SK-N-SH (cell line): ENCODE data around the gene CBLIF. TPM values are rescaled to one million over a fixed set of nuclear protein-coding genes. Genes with fewer than 3 reads are reported as not detected.

Experiments used
- CTCF ChIA-PET: fragments of 300-600, 350-600 bp; formaldehyde crosslinking; extraction: SDS; loops from one replicate; lab custom pipeline; 2021; lab: Yijun Ruan, JAX
- POLR2A ChIA-PET: fragments of 350-600 bp; sonication (Branson Sonifier 250); formaldehyde crosslinking; extraction: SDS; loops from one replicate; lab custom pipeline; 2020; ENCODE audit warnings: antibody characterized with exemption, inconsistent platforms; lab: Yijun Ruan, JAX
- DNase-seq: peaks from one replicate; pipeline ENCODE4 v3.0.0; 2012
- H2AFZ ChIP-seq: fragments of 200-600 bp; sonication (generic); 2 replicates; pipeline ENCODE4 v1.8.1; 2016; ENCODE audit warnings: antibody characterized with exemption, mild to moderate bottlenecking, low read depth
- H3F3A ChIP-seq: fragments of 200-600 bp; sonication (generic); replicated peaks from 2 replicates; pipeline ENCODE3; 2016; ENCODE audit warnings: antibody characterized with exemption, mild to moderate bottlenecking; ENCODE audit not compliant: insufficient read depth
- H3K27ac ChIP-seq, 2 experiments: fragments of 200-500 bp in 1 of 2; fragments of 200-600 bp in 1 of 2; sonication (Bioruptor generic) in 1 of 2; sonication (generic), shearing (Covaris generic) in 1 of 2; 2 replicates each; pipeline versions ENCODE4 v1.5.1 to v1.6.1; 2014 to 2016; ENCODE audit warnings: low read depth in 2 of 2, inconsistent platforms in 1 of 2, low read length in 1 of 2, mild to moderate bottlenecking in 1 of 2, mixed read lengths in 1 of 2
- H3K27me3 ChIP-seq: fragments of 200-600 bp; sonication (generic), shearing (Covaris generic); 2 replicates; pipeline ENCODE4 v1.6.1; 2016; ENCODE audit warnings: mixed run types; ENCODE audit not compliant: insufficient read depth
- H3K36me3 ChIP-seq, 2 experiments: fragments of 200-500 bp in 1 of 2; fragments of 200-600 bp in 1 of 2; sonication (Bioruptor generic) in 1 of 2; sonication (generic) in 1 of 2; replicated peaks in 1 of 2; 2 replicates each; pipeline versions ENCODE3 to v1.5.1; 2014 to 2016; ENCODE audit warnings: low read length in 1 of 2, mild to moderate bottlenecking in 1 of 2; ENCODE audit not compliant: insufficient read depth in 2 of 2, control insufficient read depth in 1 of 2
- H3K4me1 ChIP-seq, 2 experiments: fragments of 200-500 bp in 1 of 2; fragments of 200-600 bp in 1 of 2; sonication (Bioruptor generic) in 1 of 2; sonication (generic), shearing (Covaris generic) in 1 of 2; 2 replicates each; pipeline versions ENCODE4 v1.5.1 to v1.6.1; 2014 to 2016; ENCODE audit warnings: low read depth in 1 of 2, low read length in 1 of 2, mixed run types in 1 of 2; ENCODE audit not compliant: insufficient read depth in 2 of 2, control insufficient read depth in 1 of 2
- H3K4me2 ChIP-seq: fragments of 200-600 bp; sonication (generic), shearing (Covaris generic); 2 replicates; pipeline ENCODE4 v1.6.1; 2017; ENCODE audit warnings: mixed run types
- H3K4me3 ChIP-seq, 2 experiments: fragments of 200-500 bp in 1 of 2; fragments of 200-600 bp in 1 of 2; sonication (Bioruptor generic) in 1 of 2; sonication (generic), shearing (Covaris generic) in 1 of 2; 2 replicates each; pipeline versions ENCODE4 v1.5.1 to v1.8.1; 2014 to 2016; ENCODE audit warnings: low read depth in 2 of 2, inconsistent platforms in 1 of 2, low read length in 1 of 2, mild to moderate bottlenecking in 1 of 2, mixed read lengths in 1 of 2, moderate library complexity in 1 of 2
- H3K79me2 ChIP-seq: fragments of 200-600 bp; sonication (generic); 2 replicates; pipeline ENCODE4 v1.8.1; 2017; ENCODE audit warnings: mild to moderate bottlenecking; ENCODE audit not compliant: insufficient read depth
- H3K9ac ChIP-seq: fragments of 200-600 bp; sonication (generic); 2 replicates; pipeline ENCODE4 v1.6.1; 2017; ENCODE audit warnings: mixed run types
- H3K9me2 ChIP-seq: fragments of 200-600 bp; sonication (generic); 2 replicates; pipeline ENCODE4 v1.6.1; 2017; ENCODE audit warnings: mixed run types
- H3K9me3 ChIP-seq: fragments of 200-600 bp; sonication (generic); 2 replicates; pipeline ENCODE4 v1.6.1; 2017; ENCODE audit warnings: mixed run types, mild to moderate bottlenecking, moderate library complexity
- H4K20me1 ChIP-seq: fragments of 200-600 bp; sonication (generic); 2 replicates; pipeline ENCODE4 v1.6.1; 2017; ENCODE audit warnings: mild to moderate bottlenecking, mixed run types; ENCODE audit not compliant: insufficient read depth
- ELF1 ChIP-seq: IDR thresholded peaks from 2 replicates; pipeline ENCODE4 v1.4.0; 2012
- EZH2phosphoT487 ChIP-seq: fragments of 200-600 bp; sonication (generic); IDR thresholded peaks from 2 replicates; pipeline ENCODE4 v1.6.1; 2017; ENCODE audit warnings: low read depth, mixed run types, mild to moderate bottlenecking, antibody characterized with exemption, moderate library complexity, borderline replicate concordance
- GATA2 ChIP-seq: sonication (generic); formaldehyde crosslinking; IDR thresholded peaks from 2 replicates; pipeline ENCODE4 v1.5.0; 2020; ENCODE audit warnings: mild to moderate bottlenecking, missing genetic modification reagents
- MEF2A ChIP-seq: IDR thresholded peaks from 2 replicates; pipeline ENCODE4 v1.4.0; 2012; ENCODE audit warnings: low read depth, borderline replicate concordance
- RFX5 ChIP-seq: IDR thresholded peaks from 2 replicates; pipeline ENCODE4 v1.6.1; 2012; ENCODE audit warnings: mild to moderate bottlenecking, improper control_type of control experiment, low read length
- TCF12 ChIP-seq: IDR thresholded peaks from 2 replicates; pipeline ENCODE4 v1.4.0; 2012
- YY1 ChIP-seq: IDR thresholded peaks from 2 replicates; pipeline ENCODE4 v1.4.0; 2012; ENCODE audit warnings: low read depth, mild to moderate bottlenecking
- whole genome bisulfite sequencing: methylation state at CpG from one replicate; pipeline ENCODE4 v1.1.6; 2017; ENCODE audit warnings: low lambda C conversion rate; 5-methylcytosine and 5-hydroxymethylcytosine counted together
- polyA plus RNA-seq, 3 experiments: library from polyadenylated mRNA; depleted of rRNA; stranded (reverse); fragments of >200 nt; gene quantifications; 2 replicates each; pipeline ENCODE4 v1.2.3, GENCODE V29; 2012
- TF ChIP-seq, protein P1 (sequence below): fragments of 200-600 bp; sonication (generic); IDR thresholded peaks from 2 replicates; pipeline ENCODE4 v1.6.1; 2017; ENCODE audit warnings: antibody characterized with exemption, mild to moderate bottlenecking, moderate library complexity
- TF ChIP-seq, protein P2 (sequence below): IDR thresholded peaks from 2 replicates; pipeline ENCODE4 v1.4.0; 2012; ENCODE audit warnings: low read depth, borderline replicate concordance
- TF ChIP-seq, protein P3 (sequence below): IDR thresholded peaks from 2 replicates; pipeline ENCODE4 v1.4.0; 2012; ENCODE audit warnings: low read depth
- TF ChIP-seq, protein P4 (sequence below): IDR thresholded peaks from 2 replicates; pipeline ENCODE4 v1.4.0; 2012; ENCODE audit warnings: low read depth, borderline replicate concordance
- TF ChIP-seq, protein P5 (sequence below): IDR thresholded peaks from 2 replicates; pipeline ENCODE4; 2012
- TF ChIP-seq, protein P6 (sequence below): IDR thresholded peaks from 2 replicates; pipeline ENCODE4 v1.6.1; 2012; ENCODE audit warnings: mild to moderate bottlenecking, low read depth, low read length, moderate library complexity

CBLIF gene
- polyA plus RNA-seq, 1 of the 3 experiments (the other 2 are of a cell fraction): not detected

DNA sequence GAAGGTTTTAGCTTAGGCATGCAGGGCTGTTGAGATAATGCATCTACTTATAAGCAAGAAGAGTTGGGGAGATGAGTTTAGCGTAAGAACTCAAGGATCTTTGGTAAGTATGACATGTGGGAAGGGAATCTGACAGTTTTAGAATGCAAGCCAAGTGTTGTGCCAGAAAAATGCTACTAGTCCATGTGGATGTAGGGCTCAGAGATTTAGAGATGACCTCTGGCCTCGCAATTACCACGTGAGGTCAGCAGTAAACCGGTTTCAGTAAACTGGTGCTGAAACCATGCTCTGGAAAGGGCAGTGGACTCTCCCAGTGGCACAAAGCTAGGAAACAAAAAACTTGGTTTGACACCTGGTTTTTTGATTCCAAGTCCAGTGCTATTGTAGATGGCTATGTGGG, 53.7 kb downstream of the CBLIF start:
- 91% methylated on average over 4 of the region's 4 CpGs for WGBS
- DNase-seq: no peak
- H3K36me3 ChIP-seq: peaks cover 43 to 48% of the 10 kb centered on the region in 2 experiments

DNA sequence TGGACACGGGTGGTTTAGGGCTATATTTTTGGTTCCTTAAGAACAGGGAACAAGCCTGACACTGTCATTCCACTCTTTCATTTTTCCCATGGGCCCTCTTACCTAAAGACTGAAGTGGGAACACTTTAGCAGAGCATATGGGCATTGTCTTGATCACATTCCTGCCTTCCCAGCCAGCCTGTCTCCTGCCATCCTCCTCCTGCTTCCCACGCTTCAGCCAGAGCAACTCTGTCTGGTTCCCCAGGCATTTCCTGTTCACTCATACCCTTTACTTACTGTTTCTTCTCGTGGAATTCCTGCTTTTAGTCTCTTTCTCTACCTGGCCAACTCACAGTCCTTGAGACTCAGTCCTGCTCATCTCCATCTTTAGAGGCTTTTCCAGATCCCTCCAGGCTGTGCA, 57.5 kb downstream of the CBLIF start:
- 0 out of 2 replicates have a peak, but pooled peaks cover 3% of the 10 kb centered on the region for H4K20me1 ChIP-seq
- 0 out of 4 replicates have a peak overlapping the region, but pooled peaks of 1 of the 2 experiments have one; percentile 15 for H3K4me3 ChIP-seq
- no peaks in the 10 kb centered on the region for H3K9me3 ChIP-seq
- ChIA-PET CTCF (interaction anchor here (0.9 to 4.4 kb wide), 3 partner anchors 14 to 33 kb away, joined by 3 to 19 read pairs (median 3); partner anchors contain the start of gene STX3), POLR2A (no interaction called here)
- H2AFZ ChIP-seq: no peak overlapping the region
- H3K79me2 ChIP-seq: peaks cover 28% of the 10 kb centered on the region; the same call in 1 of the 2 replicates
- peaks cover 23% of the 10 kb centered on the region for H3F3A ChIP-seq
- H3K4me2 ChIP-seq: peak overlapping the region; percentile 80
- no peaks in the 10 kb centered on the region for H3K27me3 ChIP-seq
- H3K9me2 ChIP-seq: no peaks in the 10 kb centered on the region
- H3K9ac ChIP-seq: peak overlapping the region; percentile 67; the same call in 1 of the 2 replicates
- peaks cover 13 to 36% of the 10 kb centered on the region in 2 experiments for H3K36me3 ChIP-seq
- peak overlapping the region; percentile 75 to 98; a peak in 3 of 4 replicates for H3K27ac ChIP-seq
- DNase-seq: no peak
- peaks cover 2 to 28% of the 10 kb centered on the region in 2 experiments; a peak in 3 of 4 replicates for H3K4me1 ChIP-seq
- 32% methylated on average over 3 of the region's 3 CpGs for WGBS
- TF ChIP-seq TCF12 (peak; percentile 63), ELF1 (no peak), MEF2A (no peak), EZH2phosphoT487 (no peak), GATA2 (CRISPR knock-in tag) (no peak)
- TF ChIP-seq, protein P1, sequence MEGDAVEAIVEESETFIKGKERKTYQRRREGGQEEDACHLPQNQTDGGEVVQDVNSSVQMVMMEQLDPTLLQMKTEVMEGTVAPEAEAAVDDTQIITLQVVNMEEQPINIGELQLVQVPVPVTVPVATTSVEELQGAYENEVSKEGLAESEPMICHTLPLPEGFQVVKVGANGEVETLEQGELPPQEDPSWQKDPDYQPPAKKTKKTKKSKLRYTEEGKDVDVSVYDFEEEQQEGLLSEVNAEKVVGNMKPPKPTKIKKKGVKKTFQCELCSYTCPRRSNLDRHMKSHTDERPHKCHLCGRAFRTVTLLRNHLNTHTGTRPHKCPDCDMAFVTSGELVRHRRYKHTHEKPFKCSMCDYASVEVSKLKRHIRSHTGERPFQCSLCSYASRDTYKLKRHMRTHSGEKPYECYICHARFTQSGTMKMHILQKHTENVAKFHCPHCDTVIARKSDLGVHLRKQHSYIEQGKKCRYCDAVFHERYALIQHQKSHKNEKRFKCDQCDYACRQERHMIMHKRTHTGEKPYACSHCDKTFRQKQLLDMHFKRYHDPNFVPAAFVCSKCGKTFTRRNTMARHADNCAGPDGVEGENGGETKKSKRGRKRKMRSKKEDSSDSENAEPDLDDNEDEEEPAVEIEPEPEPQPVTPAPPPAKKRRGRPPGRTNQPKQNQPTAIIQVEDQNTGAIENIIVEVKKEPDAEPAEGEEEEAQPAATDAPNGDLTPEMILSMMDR: no peak
- TF ChIP-seq, protein P2, sequence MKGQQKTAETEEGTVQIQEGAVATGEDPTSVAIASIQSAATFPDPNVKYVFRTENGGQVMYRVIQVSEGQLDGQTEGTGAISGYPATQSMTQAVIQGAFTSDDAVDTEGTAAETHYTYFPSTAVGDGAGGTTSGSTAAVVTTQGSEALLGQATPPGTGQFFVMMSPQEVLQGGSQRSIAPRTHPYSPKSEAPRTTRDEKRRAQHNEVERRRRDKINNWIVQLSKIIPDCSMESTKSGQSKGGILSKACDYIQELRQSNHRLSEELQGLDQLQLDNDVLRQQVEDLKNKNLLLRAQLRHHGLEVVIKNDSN: no peak
- TF ChIP-seq, protein P3, sequence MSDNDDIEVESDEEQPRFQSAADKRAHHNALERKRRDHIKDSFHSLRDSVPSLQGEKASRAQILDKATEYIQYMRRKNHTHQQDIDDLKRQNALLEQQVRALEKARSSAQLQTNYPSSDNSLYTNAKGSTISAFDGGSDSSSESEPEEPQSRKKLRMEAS: 0 out of 2 replicates have a peak, but pooled peaks have one; percentile 26
- TF ChIP-seq, protein P4, sequence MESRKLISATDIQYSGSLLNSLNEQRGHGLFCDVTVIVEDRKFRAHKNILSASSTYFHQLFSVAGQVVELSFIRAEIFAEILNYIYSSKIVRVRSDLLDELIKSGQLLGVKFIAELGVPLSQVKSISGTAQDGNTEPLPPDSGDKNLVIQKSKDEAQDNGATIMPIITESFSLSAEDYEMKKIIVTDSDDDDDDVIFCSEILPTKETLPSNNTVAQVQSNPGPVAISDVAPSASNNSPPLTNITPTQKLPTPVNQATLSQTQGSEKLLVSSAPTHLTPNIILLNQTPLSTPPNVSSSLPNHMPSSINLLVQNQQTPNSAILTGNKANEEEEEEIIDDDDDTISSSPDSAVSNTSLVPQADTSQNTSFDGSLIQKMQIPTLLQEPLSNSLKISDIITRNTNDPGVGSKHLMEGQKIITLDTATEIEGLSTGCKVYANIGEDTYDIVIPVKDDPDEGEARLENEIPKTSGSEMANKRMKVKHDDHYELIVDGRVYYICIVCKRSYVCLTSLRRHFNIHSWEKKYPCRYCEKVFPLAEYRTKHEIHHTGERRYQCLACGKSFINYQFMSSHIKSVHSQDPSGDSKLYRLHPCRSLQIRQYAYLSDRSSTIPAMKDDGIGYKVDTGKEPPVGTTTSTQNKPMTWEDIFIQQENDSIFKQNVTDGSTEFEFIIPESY: no peak

More for the DNA sequence above, 53.7 kb downstream of the CBLIF start:
- no peaks in the 10 kb centered on the region for H3K9me3 ChIP-seq
- no peak overlapping the region for H3K9ac ChIP-seq
- H3K4me2 ChIP-seq: no peak overlapping the region
- no peak overlapping the region for H3K27ac ChIP-seq
- H3K4me3 ChIP-seq: no peak overlapping the region
- no peaks in the 10 kb centered on the region for H3K27me3 ChIP-seq
- ChIA-PET POLR2A (interaction anchor here (1.3 kb wide), 1 partner anchor 36 kb away, joined by 3 read pairs; the partner anchor contains the start of gene STX3), CTCF (interaction anchor here (1.1 kb wide), 1 partner anchor 10 kb away, joined by 5 read pairs; no protein-coding TSS in a partner anchor)
- H3F3A ChIP-seq: peaks cover 15% of the 10 kb centered on the region
- peaks cover 14% of the 10 kb centered on the region; the same call in 1 of the 2 replicates for H3K79me2 ChIP-seq
- 0 out of 2 replicates have a peak, but pooled peaks cover 1% of the 10 kb centered on the region for H4K20me1 ChIP-seq
- H3K9me2 ChIP-seq: no peaks in the 10 kb centered on the region
- H2AFZ ChIP-seq: no peak overlapping the region
- H3K4me1 ChIP-seq: peaks cover 2 to 14% of the 10 kb centered on the region in 2 experiments; a peak in 3 of 4 replicates
- no peak for TF ChIP-seq ELF1
- TF ChIP-seq RFX5: no peak
- TF ChIP-seq YY1: no peak
- TF ChIP-seq, protein P5, sequence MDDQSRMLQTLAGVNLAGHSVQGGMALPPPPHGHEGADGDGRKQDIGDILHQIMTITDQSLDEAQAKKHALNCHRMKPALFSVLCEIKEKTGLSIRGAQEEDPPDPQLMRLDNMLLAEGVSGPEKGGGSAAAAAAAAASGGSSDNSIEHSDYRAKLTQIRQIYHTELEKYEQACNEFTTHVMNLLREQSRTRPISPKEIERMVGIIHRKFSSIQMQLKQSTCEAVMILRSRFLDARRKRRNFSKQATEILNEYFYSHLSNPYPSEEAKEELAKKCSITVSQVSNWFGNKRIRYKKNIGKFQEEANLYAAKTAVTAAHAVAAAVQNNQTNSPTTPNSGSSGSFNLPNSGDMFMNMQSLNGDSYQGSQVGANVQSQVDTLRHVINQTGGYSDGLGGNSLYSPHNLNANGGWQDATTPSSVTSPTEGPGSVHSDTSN: no peak
- TF ChIP-seq, protein P6, sequence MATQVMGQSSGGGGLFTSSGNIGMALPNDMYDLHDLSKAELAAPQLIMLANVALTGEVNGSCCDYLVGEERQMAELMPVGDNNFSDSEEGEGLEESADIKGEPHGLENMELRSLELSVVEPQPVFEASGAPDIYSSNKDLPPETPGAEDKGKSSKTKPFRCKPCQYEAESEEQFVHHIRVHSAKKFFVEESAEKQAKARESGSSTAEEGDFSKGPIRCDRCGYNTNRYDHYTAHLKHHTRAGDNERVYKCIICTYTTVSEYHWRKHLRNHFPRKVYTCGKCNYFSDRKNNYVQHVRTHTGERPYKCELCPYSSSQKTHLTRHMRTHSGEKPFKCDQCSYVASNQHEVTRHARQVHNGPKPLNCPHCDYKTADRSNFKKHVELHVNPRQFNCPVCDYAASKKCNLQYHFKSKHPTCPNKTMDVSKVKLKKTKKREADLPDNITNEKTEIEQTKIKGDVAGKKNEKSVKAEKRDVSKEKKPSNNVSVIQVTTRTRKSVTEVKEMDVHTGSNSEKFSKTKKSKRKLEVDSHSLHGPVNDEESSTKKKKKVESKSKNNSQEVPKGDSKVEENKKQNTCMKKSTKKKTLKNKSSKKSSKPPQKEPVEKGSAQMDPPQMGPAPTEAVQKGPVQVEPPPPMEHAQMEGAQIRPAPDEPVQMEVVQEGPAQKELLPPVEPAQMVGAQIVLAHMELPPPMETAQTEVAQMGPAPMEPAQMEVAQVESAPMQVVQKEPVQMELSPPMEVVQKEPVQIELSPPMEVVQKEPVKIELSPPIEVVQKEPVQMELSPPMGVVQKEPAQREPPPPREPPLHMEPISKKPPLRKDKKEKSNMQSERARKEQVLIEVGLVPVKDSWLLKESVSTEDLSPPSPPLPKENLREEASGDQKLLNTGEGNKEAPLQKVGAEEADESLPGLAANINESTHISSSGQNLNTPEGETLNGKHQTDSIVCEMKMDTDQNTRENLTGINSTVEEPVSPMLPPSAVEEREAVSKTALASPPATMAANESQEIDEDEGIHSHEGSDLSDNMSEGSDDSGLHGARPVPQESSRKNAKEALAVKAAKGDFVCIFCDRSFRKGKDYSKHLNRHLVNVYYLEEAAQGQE: no peak
